ENCODE data around the gene TM9SF2. TPM values are rescaled to one million over a fixed set of nuclear protein-coding genes. Genes with fewer than 3 reads are reported as not detected.
A peak's percentile ranks its signal among the peaks of the same experiment; 100 is the strongest.
"Not testable (repeated sequence)": the region's sequence is repeated elsewhere in the genome, so short reads cannot be mapped to it uniquely, and the experiment has no call there.

The TM9SF2 gene
- total RNA-seq, 1 donor from 2014 or later = 78.5 TPM

- H3K27ac Mint-ChIP-seq = no peak overlapping the region
- peaks cover 13% of the 10 kb centered on the region for H3K27me3 Mint-ChIP-seq (ENCODE audit: low read depth)
- H3K4me1 Mint-ChIP-seq (ENCODE audit: low read depth) = peaks cover 1% of the 10 kb centered on the region
- H3K9me3 Mint-ChIP-seq = no peaks in the 10 kb centered on the region
- no peaks in the 10 kb centered on the region for H3K36me3 Mint-ChIP-seq (ENCODE audit: low read depth)
- intact Hi-C loops (cut with micrococcal nuclease) = no loop called here
- no peak overlapping the region for H3K4me3 Mint-ChIP-seq (ENCODE audit: low read depth)
- no peak for DNase-seq (ENCODE audit: low spot score)
Measured at GRCh38 chr13:99471221-99472121, 29.8 kb upstream of the TM9SF2 start.

- intact Hi-C loops (cut with micrococcal nuclease) = no loop called here
- Mint-ChIP-seq H3K36me3 (ENCODE audit: low read depth) (no peaks in the 10 kb centered on the region), H3K27ac (no peak overlapping the region), H3K9me3 (no peaks in the 10 kb centered on the region), H3K27me3 (ENCODE audit: low read depth) (peaks cover 13% of the 10 kb centered on the region), H3K4me1 (ENCODE audit: low read depth) (peaks cover 7% of the 10 kb centered on the region), H3K4me3 (ENCODE audit: low read depth) (no peak overlapping the region)
- DNase-seq (ENCODE audit: low spot score) = no peak
Measured at GRCh38 chr13:99472122-99472440, 29.2 kb upstream of the TM9SF2 start.

GRCh38 chr13:99473515-99473914, 27.8 kb upstream of the TM9SF2 start:
- H3K27me3 Mint-ChIP-seq (ENCODE audit: low read depth) = peaks cover 11% of the 10 kb centered on the region
- intact Hi-C loops (cut with micrococcal nuclease) = no loop called here
- no peaks in the 10 kb centered on the region for H3K9me3 Mint-ChIP-seq
- H3K36me3 Mint-ChIP-seq (ENCODE audit: low read depth) = no peaks in the 10 kb centered on the region
- no peak overlapping the region for H3K4me3 Mint-ChIP-seq (ENCODE audit: low read depth)
- H3K4me1 Mint-ChIP-seq (ENCODE audit: low read depth) = peaks cover 10% of the 10 kb centered on the region
- no peak overlapping the region for H3K27ac Mint-ChIP-seq
- no peak for DNase-seq (ENCODE audit: low spot score)

GRCh38 chr13:99476648-99477047, 24.6 kb upstream of the TM9SF2 start:
- no peak for DNase-seq (ENCODE audit: low spot score)
- H3K27ac Mint-ChIP-seq = no peak overlapping the region

GRCh38 chr13:99477493-99477892, 23.8 kb upstream of the TM9SF2 start:
- intact Hi-C loops (cut with micrococcal nuclease) = no loop called here
- Mint-ChIP-seq H3K4me3 (ENCODE audit: low read depth) (no peak overlapping the region), H3K36me3 (ENCODE audit: low read depth) (no peaks in the 10 kb centered on the region), H3K27me3 (ENCODE audit: low read depth) (peaks cover 1% of the 10 kb centered on the region), H3K9me3 (no peaks in the 10 kb centered on the region), H3K4me1 (ENCODE audit: low read depth) (peaks cover 10% of the 10 kb centered on the region), H3K27ac (no peak overlapping the region)
- DNase-seq (ENCODE audit: low spot score) = no peak

More at GRCh38 chr13:99476648-99477047, 24.6 kb upstream of the TM9SF2 start:
- no peak overlapping the region for H3K4me3 Mint-ChIP-seq (ENCODE audit: low read depth)
- peaks cover 10% of the 10 kb centered on the region for H3K4me1 Mint-ChIP-seq (ENCODE audit: low read depth)
- H3K36me3 Mint-ChIP-seq (ENCODE audit: low read depth) = no peaks in the 10 kb centered on the region
- peaks cover 1% of the 10 kb centered on the region for H3K27me3 Mint-ChIP-seq (ENCODE audit: low read depth)
- H3K9me3 Mint-ChIP-seq = no peaks in the 10 kb centered on the region
- intact Hi-C loops (cut with micrococcal nuclease) = no loop called here

GRCh38 chr13:99481366-99481765, 19.9 kb upstream of the TM9SF2 start:
- Mint-ChIP-seq H3K27me3 (ENCODE audit: low read depth) (no peaks in the 10 kb centered on the region), H3K36me3 (ENCODE audit: low read depth) (peaks cover 3% of the 10 kb centered on the region), H3K4me1 (ENCODE audit: low read depth) (peaks cover 24% of the 10 kb centered on the region), H3K4me3 (ENCODE audit: low read depth) (no peak overlapping the region), H3K9me3 (peaks cover 4% of the 10 kb centered on the region), H3K27ac (no peak overlapping the region)
- intact Hi-C loops (cut with micrococcal nuclease) = no loop called here
- no peak for DNase-seq (ENCODE audit: low spot score)

GRCh38 chr13:99484473-99484872, 16.8 kb upstream of the TM9SF2 start:
- Mint-ChIP-seq H3K27me3 (ENCODE audit: low read depth) (no peaks in the 10 kb centered on the region), H3K4me3 (ENCODE audit: low read depth) (no peak overlapping the region), H3K9me3 (peaks cover 8% of the 10 kb centered on the region), H3K36me3 (ENCODE audit: low read depth) (peaks cover 16% of the 10 kb centered on the region), H3K27ac (no peak overlapping the region), H3K4me1 (ENCODE audit: low read depth) (peaks cover 20% of the 10 kb centered on the region)
- no peak for DNase-seq (ENCODE audit: low spot score)
- intact Hi-C loops (cut with micrococcal nuclease) = no loop called here

- no peaks in the 10 kb centered on the region for H3K27me3 Mint-ChIP-seq (ENCODE audit: low read depth)
- intact Hi-C loops (cut with micrococcal nuclease) = no loop called here
- H3K4me3 Mint-ChIP-seq (ENCODE audit: low read depth) = no peak overlapping the region
- peaks cover 8% of the 10 kb centered on the region for H3K9me3 Mint-ChIP-seq
- DNase-seq (ENCODE audit: low spot score) = no peak
- peaks cover 20% of the 10 kb centered on the region for H3K4me1 Mint-ChIP-seq (ENCODE audit: low read depth)
- no peak overlapping the region for H3K27ac Mint-ChIP-seq
- H3K36me3 Mint-ChIP-seq (ENCODE audit: low read depth) = peaks cover 19% of the 10 kb centered on the region
Measured at GRCh38 chr13:99486996-99487395, 14.3 kb upstream of the TM9SF2 start.

- Mint-ChIP-seq H3K27ac (no peak overlapping the region), H3K4me3 (ENCODE audit: low read depth) (no peak overlapping the region), H3K36me3 (ENCODE audit: low read depth) (peaks cover 31% of the 10 kb centered on the region), H3K27me3 (ENCODE audit: low read depth) (no peaks in the 10 kb centered on the region), H3K9me3 (peaks cover 18% of the 10 kb centered on the region), H3K4me1 (ENCODE audit: low read depth) (peaks cover 15% of the 10 kb centered on the region)
- DNase-seq (ENCODE audit: low spot score) = no peak
- intact Hi-C loops (cut with micrococcal nuclease) = no loop called here
Measured at GRCh38 chr13:99489028-99489427, 12.2 kb upstream of the TM9SF2 start.

- peaks cover 10% of the 10 kb centered on the region for H3K9me3 Mint-ChIP-seq
- DNase-seq (ENCODE audit: low spot score); intact Hi-C loops (cut with micrococcal nuclease); H3K27me3 Mint-ChIP-seq (ENCODE audit: low read depth); H3K4me3 Mint-ChIP-seq (ENCODE audit: low read depth); H3K27ac Mint-ChIP-seq: not testable (repeated sequence)
- H3K36me3 Mint-ChIP-seq (ENCODE audit: low read depth) = peaks cover 24% of the 10 kb centered on the region
- H3K4me1 Mint-ChIP-seq (ENCODE audit: low read depth) = peaks cover 21% of the 10 kb centered on the region
Measured at GRCh38 chr13:99491750-99492149, 9.5 kb upstream of the TM9SF2 start.

GRCh38 chr13:99495466-99496183, 5.6 kb upstream of the TM9SF2 start:
- intact Hi-C loops (cut with micrococcal nuclease) = loop anchor here (2.0 to 5.0 kb wide), 4 partner anchors 31 to 208 kb away; no protein-coding TSS in a partner anchor
- H3K4me3 Mint-ChIP-seq (ENCODE audit: low read depth) = peak overlapping the region; percentile 88
- peaks cover 14% of the 10 kb centered on the region for H3K36me3 Mint-ChIP-seq (ENCODE audit: low read depth)
- peaks cover 18% of the 10 kb centered on the region for H3K9me3 Mint-ChIP-seq
- no peaks in the 10 kb centered on the region for H3K27me3 Mint-ChIP-seq (ENCODE audit: low read depth)
- H3K4me1 Mint-ChIP-seq (ENCODE audit: low read depth) = peaks cover 39% of the 10 kb centered on the region
- no peak for DNase-seq (ENCODE audit: low spot score)
- peak overlapping the region; percentile 93 for H3K27ac Mint-ChIP-seq

- Mint-ChIP-seq H3K4me3 (ENCODE audit: low read depth) (peak overlapping the region; percentile 88), H3K4me1 (ENCODE audit: low read depth) (peaks cover 42% of the 10 kb centered on the region), H3K36me3 (ENCODE audit: low read depth) (peaks cover 15% of the 10 kb centered on the region), H3K9me3 (peaks cover 18% of the 10 kb centered on the region), H3K27ac (peak overlapping the region; percentile 93), H3K27me3 (ENCODE audit: low read depth) (no peaks in the 10 kb centered on the region)
- intact Hi-C loops (cut with micrococcal nuclease) = loop anchor here (2.0 to 5.0 kb wide), 4 partner anchors 32 to 209 kb away; no protein-coding TSS in a partner anchor
- DNase-seq (ENCODE audit: low spot score) = peak; percentile 76
Measured at GRCh38 chr13:99496184-99497142, 4.8 kb upstream of the TM9SF2 start.

All from activated T-helper 2 cell treated with anti-CD3 and anti-CD28 coated beads, Interferon-gamma antibody, Interleukin-2, Interleukin-4, amounts not matched to agents 10 μg/mL and 5 μg/mL and 100 μg/mL, durations not matched to agents 14 hours and 24 hours and 36 hours (primary cell).